Nephron (organoid): ENCODE results near the gene CLEC16A.

Source experiments
- H3K27ac Mint-ChIP-seq, 3 experiments: 2 replicates each; pipeline ENCODE4 v1.8.0; 2020; ENCODE audit warnings: mixed read lengths in 3 of 3, mild to moderate bottlenecking in 2 of 3, moderate library complexity in 1 of 3
- H3K27me3 Mint-ChIP-seq: 2 replicates; pipeline ENCODE4 v1.8.0; 2021; ENCODE audit warnings: low read depth, mild to moderate bottlenecking, moderate library complexity, mixed read lengths
- H3K36me3 Mint-ChIP-seq: 2 replicates; pipeline ENCODE4 v1.8.0; 2020; ENCODE audit warnings: low read depth, mixed read lengths
- H3K4me1 Mint-ChIP-seq: 2 replicates; pipeline ENCODE4 v1.8.0; 2020; ENCODE audit warnings: mixed read lengths
- H3K4me3 Mint-ChIP-seq, 3 experiments: 2 replicates each; pipeline ENCODE4 v1.8.0; 2020; ENCODE audit warnings: mild to moderate bottlenecking in 3 of 3, mixed read lengths in 3 of 3, moderate library complexity in 2 of 3
- H3K9me3 Mint-ChIP-seq: 2 replicates; pipeline ENCODE4 v1.8.0; 2020; ENCODE audit warnings: mixed read lengths
- CTCF ChIP-seq, 3 experiments: fragments of 200-600 bp; sonication (generic); IDR thresholded peaks; one replicate each; pipeline ENCODE4 v1.5.0; 2021; ENCODE audit warnings: antibody characterized with exemption in 3 of 3; ENCODE audit not compliant: unreplicated experiment in 3 of 3

CLEC16A gene

GRCh38 chr16:11088074-11088730 lies 143.8 kb downstream of the CLEC16A start:
- Mint-ChIP-seq H3K9me3 (no peaks in the 10 kb centered on the region), H3K36me3 (no peaks in the 10 kb centered on the region), H3K4me1 (peaks cover 67% of the 10 kb centered on the region), H3K27ac (peak overlapping the region; percentile 25 to 99 (median 78)), H3K4me3 (no peak overlapping the region), H3K27me3 (no peaks in the 10 kb centered on the region)
- no peak for TF ChIP-seq CTCF (IDR thresholded peaks at IDR 0.05; ENCODE audit: unreplicated experiment in 3 of 3)

GRCh38 chr16:11088831-11089230 lies 144.5 kb downstream of the CLEC16A start:
- peaks cover 67% of the 10 kb centered on the region for H3K4me1 Mint-ChIP-seq
- H3K27me3 Mint-ChIP-seq, result no peaks in the 10 kb centered on the region
- no peak overlapping the region for H3K4me3 Mint-ChIP-seq
- no peaks in the 10 kb centered on the region for H3K9me3 Mint-ChIP-seq
- H3K27ac Mint-ChIP-seq, result peak overlapping the region in 2 of 3 experiments; percentile 97 to 99
- no peaks in the 10 kb centered on the region for H3K36me3 Mint-ChIP-seq
- no peak for TF ChIP-seq CTCF (IDR thresholded peaks at IDR 0.05; ENCODE audit: unreplicated experiment in 3 of 3)

DNA sequence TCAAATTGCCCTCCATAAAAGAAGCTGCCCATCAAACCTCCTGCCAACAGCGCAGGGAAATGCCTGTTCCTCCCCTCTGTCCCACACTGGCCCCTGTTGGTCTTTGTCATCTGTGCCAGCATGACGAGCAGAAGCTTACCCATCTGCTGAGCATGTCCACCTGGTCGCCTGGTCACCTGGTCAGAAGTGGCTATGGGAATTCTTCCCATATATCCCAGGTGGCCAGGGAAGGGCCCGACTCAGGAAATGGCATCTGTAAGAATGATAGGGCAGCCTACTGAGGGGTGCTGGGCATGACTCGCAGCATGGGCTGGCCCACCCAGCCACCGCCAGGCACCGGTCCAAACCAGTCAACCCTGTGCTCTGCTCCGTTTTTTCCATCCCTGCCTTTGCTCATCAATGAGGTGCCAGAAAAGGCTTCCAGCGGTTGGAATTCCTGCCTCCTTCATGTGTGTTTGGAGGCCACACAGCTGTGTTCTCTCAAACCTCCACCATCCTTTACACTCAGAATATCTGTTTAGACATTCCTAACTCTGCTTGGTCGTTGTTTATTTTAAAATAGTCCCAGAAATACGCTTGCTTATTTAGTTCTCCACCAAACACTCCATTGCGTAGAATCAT lies 145.2 kb downstream of the CLEC16A start:
- H3K4me1 Mint-ChIP-seq, result peaks cover 67% of the 10 kb centered on the region
- no peaks in the 10 kb centered on the region for H3K36me3 Mint-ChIP-seq
- no peaks in the 10 kb centered on the region for H3K9me3 Mint-ChIP-seq
- H3K4me3 Mint-ChIP-seq, result no peak overlapping the region
- peak overlapping the region; percentile 62 to 99 (median 97) for H3K27ac Mint-ChIP-seq
- TF ChIP-seq CTCF (IDR thresholded peaks at IDR 0.05; ENCODE audit: unreplicated experiment in 3 of 3), result no peak
- H3K27me3 Mint-ChIP-seq, result no peaks in the 10 kb centered on the region

GRCh38 chr16:11090232-11090631 lies 145.9 kb downstream of the CLEC16A start:
- Mint-ChIP-seq H3K36me3 (no peaks in the 10 kb centered on the region), H3K9me3 (no peaks in the 10 kb centered on the region)

GRCh38 chr16:11091021-11091785 lies 146.8 kb downstream of the CLEC16A start:
- Mint-ChIP-seq H3K27me3 (no peaks in the 10 kb centered on the region), H3K27ac (peak overlapping the region in 1 of 3 experiments; percentile 74), H3K4me1 (peaks cover 58% of the 10 kb centered on the region), H3K4me3 (no peak overlapping the region), H3K36me3 (no peaks in the 10 kb centered on the region), H3K9me3 (no peaks in the 10 kb centered on the region)
- TF ChIP-seq CTCF (IDR thresholded peaks at IDR 0.05; ENCODE audit: unreplicated experiment in 3 of 3), result no peak

More at GRCh38 chr16:11090232-11090631, 145.9 kb downstream of the CLEC16A start:
- no peak overlapping the region for H3K4me3 Mint-ChIP-seq
- no peak for TF ChIP-seq CTCF (IDR thresholded peaks at IDR 0.05; ENCODE audit: unreplicated experiment in 3 of 3)
- peaks cover 67% of the 10 kb centered on the region for H3K4me1 Mint-ChIP-seq
- peak overlapping the region; percentile 62 to 99 (median 97) for H3K27ac Mint-ChIP-seq
- H3K27me3 Mint-ChIP-seq, result no peaks in the 10 kb centered on the region
